ENCODE results near the gene AUTS2. TPM values are rescaled to one million over a fixed set of nuclear protein-coding genes. Genes with fewer than 3 reads are reported as not detected.

Gene AUTS2
- polyA plus RNA-seq, 1 donor (not counting 4 experiments of a cell fraction or from before 2014, with no cell fraction given) = 4.7 TPM

DNA sequence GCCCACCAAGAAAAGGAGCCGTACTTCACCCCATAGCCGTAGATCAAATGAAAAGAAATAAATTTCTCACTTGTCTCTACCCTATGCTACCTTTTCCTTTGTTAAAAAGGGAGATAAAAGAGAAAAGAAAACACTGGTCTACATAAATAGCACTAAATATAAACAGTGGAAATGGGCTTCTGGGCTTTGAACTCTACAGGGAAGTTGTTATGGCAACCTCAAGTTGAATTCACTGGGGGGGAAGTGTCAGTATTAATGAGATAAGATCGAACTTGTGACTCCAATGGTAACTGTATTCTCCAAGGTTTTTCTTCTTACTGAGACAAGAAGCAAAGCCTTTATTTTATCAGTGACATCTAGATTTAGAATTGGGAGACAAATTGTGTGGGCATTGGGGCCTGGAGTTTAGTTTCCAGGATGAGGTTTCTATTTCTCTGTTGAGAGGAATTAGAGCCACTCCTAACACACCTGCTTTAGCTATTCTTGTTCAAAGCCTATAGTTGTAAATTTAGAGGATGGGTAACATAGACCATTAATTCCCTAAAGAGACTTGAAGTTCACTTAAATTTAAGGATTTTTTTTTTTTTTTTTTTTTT lies 929.3 kb downstream of the AUTS2 start:
- Histone ChIP-seq H3K9me1 (ENCODE audit: control insufficient read depth, extremely low read depth, insufficient read depth, low read length) (no peaks in the 10 kb centered on the region), H3K27ac (ENCODE audit: control insufficient read depth, insufficient read depth, low read length) (no peak overlapping the region), H3K27me3 (ENCODE audit: control insufficient read depth, extremely low read depth, insufficient read depth, low read length) (no peaks in the 10 kb centered on the region), H3K4me2 (ENCODE audit: control insufficient read depth, extremely low read depth, insufficient read depth, low read depth, low read length) (no peak overlapping the region), H3K79me2 (ENCODE audit: control insufficient read depth, insufficient read depth, low read length) (no peaks in the 10 kb centered on the region), H3K36me3 (ENCODE audit: control insufficient read depth in 2 of 2, extremely low read depth in 1 of 2, insufficient read depth in 2 of 2, low read length in 2 of 2) (no peaks in the 10 kb centered on the region), H3K9me3 (ENCODE audit: control insufficient read depth, low read depth, low read length) (no peaks in the 10 kb centered on the region), H3K4me3 (ENCODE audit: control insufficient read depth in 2 of 3, extremely low read depth in 1 of 3, insufficient read depth in 2 of 3, low read depth in 1 of 3, low read length in 3 of 3) (no peak overlapping the region), H3K4me1 (ENCODE audit: control insufficient read depth, extremely low read depth, insufficient read depth, low read length) (no peaks in the 10 kb centered on the region), H3K9ac (ENCODE audit: control insufficient read depth, extremely low read depth, insufficient read depth, low read length) (no peak overlapping the region), H4K20me1 (ENCODE audit: control insufficient read depth, extremely low read depth, insufficient read depth, low read length) (no peaks in the 10 kb centered on the region), H2AFZ (ENCODE audit: control insufficient read depth, low read length) (no peak overlapping the region)
- FAIRE-seq (no peak), DNase-seq (ENCODE audit: low read depth, low spot score) (no peak)
- no peak for TF ChIP-seq EZH2 (IDR thresholded peaks at IDR 0.05; ENCODE audit: low read length)
- TF ChIP-seq, protein P1, sequence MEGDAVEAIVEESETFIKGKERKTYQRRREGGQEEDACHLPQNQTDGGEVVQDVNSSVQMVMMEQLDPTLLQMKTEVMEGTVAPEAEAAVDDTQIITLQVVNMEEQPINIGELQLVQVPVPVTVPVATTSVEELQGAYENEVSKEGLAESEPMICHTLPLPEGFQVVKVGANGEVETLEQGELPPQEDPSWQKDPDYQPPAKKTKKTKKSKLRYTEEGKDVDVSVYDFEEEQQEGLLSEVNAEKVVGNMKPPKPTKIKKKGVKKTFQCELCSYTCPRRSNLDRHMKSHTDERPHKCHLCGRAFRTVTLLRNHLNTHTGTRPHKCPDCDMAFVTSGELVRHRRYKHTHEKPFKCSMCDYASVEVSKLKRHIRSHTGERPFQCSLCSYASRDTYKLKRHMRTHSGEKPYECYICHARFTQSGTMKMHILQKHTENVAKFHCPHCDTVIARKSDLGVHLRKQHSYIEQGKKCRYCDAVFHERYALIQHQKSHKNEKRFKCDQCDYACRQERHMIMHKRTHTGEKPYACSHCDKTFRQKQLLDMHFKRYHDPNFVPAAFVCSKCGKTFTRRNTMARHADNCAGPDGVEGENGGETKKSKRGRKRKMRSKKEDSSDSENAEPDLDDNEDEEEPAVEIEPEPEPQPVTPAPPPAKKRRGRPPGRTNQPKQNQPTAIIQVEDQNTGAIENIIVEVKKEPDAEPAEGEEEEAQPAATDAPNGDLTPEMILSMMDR (optimal IDR thresholded peaks at IDR 0.05 in 1 of 3, IDR thresholded peaks at IDR 0.05 in 1 of 3, conservative IDR thresholded peaks at IDR 0.05 in 1 of 3; ENCODE audit: extremely low read depth in 1 of 3, insufficient read depth in 2 of 3, low read length in 3 of 3) = no peak
- dilution Hi-C loops (cut with MboI; ENCODE audit: extremely low pct_ligation_motif_present, low sequenced_read_pairs) = no loop called here

DNA sequence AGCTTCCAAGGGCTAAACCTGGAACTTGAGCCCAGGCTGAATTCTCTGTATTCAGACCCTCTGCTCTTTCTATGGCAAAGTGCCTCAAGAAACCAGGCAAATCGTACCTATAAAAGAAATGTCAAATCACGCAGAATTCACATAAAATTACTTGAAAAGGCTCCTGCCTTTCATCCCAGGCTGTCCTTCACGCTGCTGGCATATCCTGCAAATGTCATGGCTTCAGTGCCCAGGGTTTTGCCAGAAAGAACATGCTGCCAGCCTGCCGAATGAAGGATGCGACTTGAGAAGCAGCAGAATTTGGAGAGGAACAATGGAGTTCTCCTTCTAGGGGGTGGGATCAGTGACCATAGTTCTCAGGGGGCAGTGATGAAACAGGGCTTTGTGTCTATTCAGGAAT lies 931.2 kb downstream of the AUTS2 start:
- Histone ChIP-seq H4K20me1 (ENCODE audit: control insufficient read depth, extremely low read depth, insufficient read depth, low read length) (no peaks in the 10 kb centered on the region), H3K4me3 (ENCODE audit: control insufficient read depth in 2 of 3, extremely low read depth in 1 of 3, insufficient read depth in 2 of 3, low read depth in 1 of 3, low read length in 3 of 3) (no peak overlapping the region), H3K36me3 (ENCODE audit: control insufficient read depth in 2 of 2, extremely low read depth in 1 of 2, insufficient read depth in 2 of 2, low read length in 2 of 2) (no peaks in the 10 kb centered on the region), H3K4me1 (ENCODE audit: control insufficient read depth, extremely low read depth, insufficient read depth, low read length) (no peaks in the 10 kb centered on the region), H3K9me1 (ENCODE audit: control insufficient read depth, extremely low read depth, insufficient read depth, low read length) (no peaks in the 10 kb centered on the region), H3K79me2 (ENCODE audit: control insufficient read depth, insufficient read depth, low read length) (no peaks in the 10 kb centered on the region), H3K27ac (ENCODE audit: control insufficient read depth, insufficient read depth, low read length) (no peak overlapping the region), H3K4me2 (ENCODE audit: control insufficient read depth, extremely low read depth, insufficient read depth, low read depth, low read length) (no peak overlapping the region), H2AFZ (ENCODE audit: control insufficient read depth, low read length) (no peak overlapping the region), H3K9ac (ENCODE audit: control insufficient read depth, extremely low read depth, insufficient read depth, low read length) (no peak overlapping the region), H3K9me3 (ENCODE audit: control insufficient read depth, low read depth, low read length) (no peaks in the 10 kb centered on the region), H3K27me3 (ENCODE audit: control insufficient read depth, extremely low read depth, insufficient read depth, low read length) (no peaks in the 10 kb centered on the region)
- FAIRE-seq (no peak), DNase-seq (ENCODE audit: low read depth, low spot score) (no peak)
- dilution Hi-C loops (cut with MboI; ENCODE audit: extremely low pct_ligation_motif_present, low sequenced_read_pairs) = no loop called here
- TF ChIP-seq, protein P1 (optimal IDR thresholded peaks at IDR 0.05 in 1 of 3, IDR thresholded peaks at IDR 0.05 in 1 of 3, conservative IDR thresholded peaks at IDR 0.05 in 1 of 3; ENCODE audit: extremely low read depth in 1 of 3, insufficient read depth in 2 of 3, low read length in 3 of 3) = no peak
- no peak for TF ChIP-seq EZH2 (IDR thresholded peaks at IDR 0.05; ENCODE audit: low read length)
